GM12872 (cell line): ENCODE data around the gene FKBP2.

Source experiments
- CTCF ChIP-seq: IDR thresholded peaks from 3 replicates; pipeline ENCODE4 v1.5.1; 2011; ENCODE audit warnings: low read depth, mild to moderate bottlenecking, low read length, moderate library complexity; ENCODE audit not compliant: insufficient read depth

FKBP2 gene

GRCh38 chr11:64238076-64238475 is 2.8 kb upstream of the FKBP2 start:
- TF ChIP-seq CTCF = no peak

GRCh38 chr11:64238999-64239398 is 1.9 kb upstream of the FKBP2 start:
- TF ChIP-seq CTCF = no peak

- no peak for TF ChIP-seq CTCF
Observed at GRCh38 chr11:64239662-64240434, 1.0 kb upstream of the FKBP2 start.

- TF ChIP-seq CTCF = no peak
Observed at GRCh38 chr11:64241241-64241490, 271 bp downstream of the FKBP2 start.

GRCh38 chr11:64241491-64242374 is 838 bp downstream of the FKBP2 start:
- TF ChIP-seq CTCF = no peak

- TF ChIP-seq CTCF = no peak
Observed at GRCh38 chr11:64243236-64243854, 2.5 kb downstream of the FKBP2 start.

- no peak for TF ChIP-seq CTCF
Observed at GRCh38 chr11:64244107-64244506, 3.2 kb downstream of the FKBP2 start.
